Measurements from ENCODE around the gene IGF2R.

Gene IGF2R

GRCh38 chr6:159973951-159974350 is 5.1 kb downstream of the IGF2R start:
- peaks cover 49% of the 10 kb centered on the region for H3K4me1 ChIP-seq (ENCODE audit: low read length)
- peak; percentile 60 for DNase-seq
- peak overlapping the region; percentile 72; the same call in 1 of the 2 replicates for H3K4me2 ChIP-seq (ENCODE audit: low read depth, low read length)

DNA sequence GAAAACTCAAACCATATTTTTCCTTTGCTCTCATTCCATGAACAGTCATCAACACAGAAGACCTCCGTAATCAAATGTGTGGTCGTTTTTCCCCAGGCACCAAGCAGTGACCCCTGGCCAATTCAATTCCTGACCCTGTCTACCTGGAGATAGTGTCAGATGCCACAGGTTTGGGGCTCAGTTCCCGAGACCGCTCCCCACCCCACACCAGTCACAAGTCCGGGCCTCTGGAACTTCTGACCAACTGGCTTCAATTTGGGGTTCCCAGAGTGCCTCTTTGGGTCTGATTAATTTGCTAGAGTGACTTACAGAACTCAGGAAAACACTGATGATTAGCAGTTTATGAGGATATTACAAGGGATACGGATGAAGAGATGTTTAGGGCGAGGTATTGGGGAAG is 6.0 kb downstream of the IGF2R start:
- Histone ChIP-seq H4K20me1 (ENCODE audit: insufficient read depth, low read length) (no peaks in the 10 kb centered on the region), H2AFZ (ENCODE audit: low read length) (no peak overlapping the region), H3K4me1 (ENCODE audit: low read length) (peaks cover 58% of the 10 kb centered on the region), H3K4me3 (ENCODE audit: low read length) (no peak overlapping the region), H3K79me2 (ENCODE audit: low read length) (peaks cover 96% of the 10 kb centered on the region), H3K27ac (ENCODE audit: low read length) (peak overlapping the region; percentile 92; the same call in 1 of the 2 replicates), H3K9ac (ENCODE audit: low read length) (no peak overlapping the region), H3K9me2 (replicated peaks; ENCODE audit: insufficient read depth, low read length) (no peaks in the 10 kb centered on the region), H3K27me3 (replicated peaks; ENCODE audit: insufficient read depth, low read length) (no peaks in the 10 kb centered on the region), H3K4me2 (ENCODE audit: low read depth, low read length) (no peak overlapping the region), H3K9me3 (replicated peaks; ENCODE audit: insufficient read depth, low read length) (no peaks in the 10 kb centered on the region), H3K36me3 (replicated peaks; ENCODE audit: insufficient read depth, low read length) (no peaks in the 10 kb centered on the region), H3F3A (ENCODE audit: insufficient read depth, low read length) (peaks cover 38% of the 10 kb centered on the region)
- TF ChIP-seq EZH2phosphoT487 (IDR thresholded peaks at IDR 0.05; ENCODE audit: low read length), result no peak
- TF ChIP-seq EZH2 (optimal IDR thresholded peaks at IDR 0.05; ENCODE audit: low read depth, low read length), result no peak
- no peak for TF ChIP-seq CTCF (IDR thresholded peaks at IDR 0.05; ENCODE audit: low read length)
- DNase-seq, result no peak

More at GRCh38 chr6:159973951-159974350, 5.1 kb downstream of the IGF2R start:
- Histone ChIP-seq H3K27ac (ENCODE audit: low read length) (peak overlapping the region; percentile 92), H3K27me3 (replicated peaks; ENCODE audit: insufficient read depth, low read length) (no peaks in the 10 kb centered on the region), H3K9me3 (replicated peaks; ENCODE audit: insufficient read depth, low read length) (no peaks in the 10 kb centered on the region), H3K36me3 (replicated peaks; ENCODE audit: insufficient read depth, low read length) (no peaks in the 10 kb centered on the region), H3F3A (ENCODE audit: insufficient read depth, low read length) (peaks cover 30% of the 10 kb centered on the region), H2AFZ (ENCODE audit: low read length) (no peak overlapping the region), H3K4me3 (ENCODE audit: low read length) (peak overlapping the region; percentile 25; the same call in 1 of the 2 replicates), H3K9ac (ENCODE audit: low read length) (peak overlapping the region; percentile 50; the same call in 1 of the 2 replicates), H3K79me2 (ENCODE audit: low read length) (peaks cover 94% of the 10 kb centered on the region), H4K20me1 (ENCODE audit: insufficient read depth, low read length) (no peaks in the 10 kb centered on the region), H3K9me2 (replicated peaks; ENCODE audit: insufficient read depth, low read length) (no peaks in the 10 kb centered on the region)
- TF ChIP-seq EZH2phosphoT487 (IDR thresholded peaks at IDR 0.05; ENCODE audit: low read length) (no peak), EZH2 (optimal IDR thresholded peaks at IDR 0.05; ENCODE audit: low read depth, low read length) (no peak), CTCF (IDR thresholded peaks at IDR 0.05; ENCODE audit: low read length) (no peak)

DNA sequence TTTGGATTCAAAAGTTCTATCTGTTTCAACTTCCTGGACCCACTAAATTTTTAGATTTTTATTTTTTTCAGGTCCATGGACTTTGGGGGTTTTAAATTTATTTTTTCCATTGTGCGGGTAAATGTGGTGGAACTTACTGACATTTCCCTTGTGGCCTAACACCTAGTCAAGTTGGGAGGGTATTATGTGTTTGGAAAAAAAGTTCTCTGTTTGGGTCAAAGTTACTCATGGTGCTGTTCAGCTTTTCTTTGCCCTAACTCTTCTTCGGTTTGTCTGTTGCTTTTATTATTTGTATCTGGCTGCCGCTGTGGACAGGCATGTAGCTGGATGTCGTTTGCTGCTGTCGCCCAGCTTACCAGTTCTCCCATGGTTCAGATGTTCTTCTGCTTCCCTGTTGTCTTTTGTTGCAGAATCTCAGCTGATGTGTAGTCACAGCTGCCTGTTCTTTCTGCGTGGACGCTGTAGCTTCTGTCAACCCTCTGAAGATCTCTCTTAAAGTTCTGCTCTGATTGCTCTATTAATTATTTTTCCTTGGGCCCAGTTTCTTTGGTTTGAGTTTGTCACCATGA is 7.9 kb downstream of the IGF2R start:
- H3K27me3 ChIP-seq (replicated peaks; ENCODE audit: insufficient read depth, low read length), result no peaks in the 10 kb centered on the region
- H3K4me2 ChIP-seq (ENCODE audit: low read depth, low read length), result peak overlapping the region; percentile 96; the same call in 1 of the 2 replicates
- peaks cover 95% of the 10 kb centered on the region for H3K79me2 ChIP-seq (ENCODE audit: low read length)
- no peaks in the 10 kb centered on the region for H4K20me1 ChIP-seq (ENCODE audit: insufficient read depth, low read length)
- peaks cover 69% of the 10 kb centered on the region for H3K4me1 ChIP-seq (ENCODE audit: low read length)
- H3K36me3 ChIP-seq (replicated peaks; ENCODE audit: insufficient read depth, low read length), result no peaks in the 10 kb centered on the region
- H3K9me2 ChIP-seq (replicated peaks; ENCODE audit: insufficient read depth, low read length), result no peaks in the 10 kb centered on the region
- H3K9ac ChIP-seq (ENCODE audit: low read length), result no peak overlapping the region
- no peak for TF ChIP-seq EZH2 (optimal IDR thresholded peaks at IDR 0.05; ENCODE audit: low read depth, low read length)
- no peak for TF ChIP-seq EZH2phosphoT487 (IDR thresholded peaks at IDR 0.05; ENCODE audit: low read length)
- no peak for TF ChIP-seq CTCF (IDR thresholded peaks at IDR 0.05; ENCODE audit: low read length)
- no peak overlapping the region for H3K4me3 ChIP-seq (ENCODE audit: low read length)
- H3F3A ChIP-seq (ENCODE audit: insufficient read depth, low read length), result peaks cover 55% of the 10 kb centered on the region
- DNase-seq, result no peak
- no peaks in the 10 kb centered on the region for H3K9me3 ChIP-seq (replicated peaks; ENCODE audit: insufficient read depth, low read length)
- no peak overlapping the region for H2AFZ ChIP-seq (ENCODE audit: low read length)
- H3K27ac ChIP-seq (ENCODE audit: low read length), result peak overlapping the region; percentile 100; the same call in 1 of the 2 replicates

Data from MM.1S (cell line).